Measurements from ENCODE around the gene SUMF1. TPM values are rescaled to one million over a fixed set of nuclear protein-coding genes. Genes with fewer than 3 reads are reported as not detected.
"Not testable (repeated sequence)": the region's sequence is repeated elsewhere in the genome, so short reads cannot be mapped to it uniquely, and the experiment has no call there.

Gene SUMF1
- total RNA-seq, 1 donor = 94.5 TPM

DNA sequence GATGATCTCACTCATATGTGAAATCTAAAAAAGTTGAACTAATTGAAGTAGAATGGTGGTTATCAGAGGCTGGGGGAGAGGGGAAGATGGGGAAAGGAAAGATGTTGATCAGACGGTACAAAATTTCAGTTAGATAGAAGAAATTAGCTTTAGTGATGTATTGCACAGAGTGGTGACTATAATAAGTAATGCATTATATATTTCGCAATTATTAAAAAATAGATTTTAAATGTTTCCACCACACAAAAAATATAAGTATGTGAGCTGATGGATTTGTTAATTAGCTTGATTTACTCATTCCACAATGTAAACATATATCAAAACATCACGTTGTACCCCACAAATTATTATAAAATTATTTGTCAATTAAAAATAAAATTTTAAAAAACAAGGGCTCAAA is 8.1 kb downstream of the SUMF1 start:
- Histone ChIP-seq H3K4me1 (ENCODE audit: insufficient read depth, low read length) (no peaks in the 10 kb centered on the region), H3K4me3 (ENCODE audit: insufficient read depth, low read length) (no peak overlapping the region), H3K4me2 (ENCODE audit: insufficient read depth, low read length) (no peak overlapping the region), H3K36me3 (ENCODE audit: insufficient read depth, low read length) (no peaks in the 10 kb centered on the region), H3K9me3 (ENCODE audit: low read depth, low read length) (no peaks in the 10 kb centered on the region), H2AFZ (ENCODE audit: low read length) (no peak overlapping the region), H3K79me2 (ENCODE audit: insufficient read depth, low read length) (peaks cover 2% of the 10 kb centered on the region), H3K27ac (ENCODE audit: low read depth, low read length) (no peak overlapping the region), H4K20me1 (ENCODE audit: insufficient read depth, low read length) (no peaks in the 10 kb centered on the region), H3K27me3 (ENCODE audit: insufficient read depth, low read length) (no peaks in the 10 kb centered on the region)
- DNase-seq (ENCODE audit: insufficient read length, low spot score, missing footprints) = no peak
- TF ChIP-seq, protein P1, sequence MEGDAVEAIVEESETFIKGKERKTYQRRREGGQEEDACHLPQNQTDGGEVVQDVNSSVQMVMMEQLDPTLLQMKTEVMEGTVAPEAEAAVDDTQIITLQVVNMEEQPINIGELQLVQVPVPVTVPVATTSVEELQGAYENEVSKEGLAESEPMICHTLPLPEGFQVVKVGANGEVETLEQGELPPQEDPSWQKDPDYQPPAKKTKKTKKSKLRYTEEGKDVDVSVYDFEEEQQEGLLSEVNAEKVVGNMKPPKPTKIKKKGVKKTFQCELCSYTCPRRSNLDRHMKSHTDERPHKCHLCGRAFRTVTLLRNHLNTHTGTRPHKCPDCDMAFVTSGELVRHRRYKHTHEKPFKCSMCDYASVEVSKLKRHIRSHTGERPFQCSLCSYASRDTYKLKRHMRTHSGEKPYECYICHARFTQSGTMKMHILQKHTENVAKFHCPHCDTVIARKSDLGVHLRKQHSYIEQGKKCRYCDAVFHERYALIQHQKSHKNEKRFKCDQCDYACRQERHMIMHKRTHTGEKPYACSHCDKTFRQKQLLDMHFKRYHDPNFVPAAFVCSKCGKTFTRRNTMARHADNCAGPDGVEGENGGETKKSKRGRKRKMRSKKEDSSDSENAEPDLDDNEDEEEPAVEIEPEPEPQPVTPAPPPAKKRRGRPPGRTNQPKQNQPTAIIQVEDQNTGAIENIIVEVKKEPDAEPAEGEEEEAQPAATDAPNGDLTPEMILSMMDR (IDR thresholded peaks at IDR 0.05; ENCODE audit: extremely low read depth, low read depth, low read length) = no peak

DNA sequence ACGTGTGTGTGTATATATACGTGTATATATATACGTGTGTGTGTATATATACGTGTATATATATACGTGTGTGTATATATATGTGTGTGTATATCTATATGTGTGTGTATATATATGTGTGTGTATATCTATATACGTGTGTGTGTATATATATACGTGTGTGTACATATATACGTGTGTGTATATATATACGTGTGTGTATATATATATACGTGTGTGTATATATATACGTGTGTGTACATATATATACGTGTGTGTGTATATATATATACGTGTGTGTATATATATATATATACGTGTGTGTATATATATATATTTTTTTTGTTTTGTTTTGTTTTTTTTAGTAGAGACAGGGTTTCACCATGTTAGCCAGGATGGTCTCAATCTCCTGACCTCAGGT is 10.3 kb downstream of the SUMF1 start:
- not testable (repeated sequence) for DNase-seq (ENCODE audit: insufficient read length, low spot score, missing footprints); H3K9me3 ChIP-seq (ENCODE audit: low read depth, low read length); H3K4me2 ChIP-seq (ENCODE audit: insufficient read depth, low read length); H4K20me1 ChIP-seq (ENCODE audit: insufficient read depth, low read length); H3K79me2 ChIP-seq (ENCODE audit: insufficient read depth, low read length); H3K4me3 ChIP-seq (ENCODE audit: insufficient read depth, low read length); H3K27me3 ChIP-seq (ENCODE audit: insufficient read depth, low read length); H3K36me3 ChIP-seq (ENCODE audit: insufficient read depth, low read length); H3K27ac ChIP-seq (ENCODE audit: low read depth, low read length); H3K4me1 ChIP-seq (ENCODE audit: insufficient read depth, low read length); H2AFZ ChIP-seq (ENCODE audit: low read length)

DNA sequence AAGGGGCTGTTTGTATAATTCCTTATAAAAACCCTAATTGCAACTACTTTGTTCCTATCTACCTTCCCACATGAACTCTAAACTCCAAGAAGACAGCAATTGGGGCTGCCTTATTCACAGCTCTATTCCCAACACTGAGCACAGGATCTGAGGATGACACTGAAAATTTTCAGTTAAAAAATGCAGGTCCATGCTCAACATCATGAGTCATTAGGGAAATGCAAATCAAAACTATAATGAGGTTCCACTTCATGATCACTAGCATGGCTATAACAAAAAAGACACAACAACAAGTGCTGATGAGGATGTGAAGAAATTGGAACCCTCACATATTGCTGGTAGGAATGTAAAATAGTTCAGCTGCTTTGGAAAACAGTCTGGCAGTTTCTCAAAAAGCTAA is 12.9 kb downstream of the SUMF1 start:
- DNase-seq (ENCODE audit: insufficient read length, low spot score, missing footprints) = no peak
- no peak overlapping the region for H3K4me2 ChIP-seq (ENCODE audit: insufficient read depth, low read length)
- no peak overlapping the region for H2AFZ ChIP-seq (ENCODE audit: low read length)
- H4K20me1 ChIP-seq (ENCODE audit: insufficient read depth, low read length) = no peaks in the 10 kb centered on the region
- TF ChIP-seq, protein P1 (IDR thresholded peaks at IDR 0.05; ENCODE audit: extremely low read depth, low read depth, low read length) = no peak
- H3K27ac ChIP-seq (ENCODE audit: low read depth, low read length) = no peak overlapping the region
- H3K79me2 ChIP-seq (ENCODE audit: insufficient read depth, low read length) = peaks cover 2% of the 10 kb centered on the region
- H3K4me3 ChIP-seq (ENCODE audit: insufficient read depth, low read length) = no peak overlapping the region
- H3K27me3 ChIP-seq (ENCODE audit: insufficient read depth, low read length) = no peaks in the 10 kb centered on the region
- H3K9me3 ChIP-seq (ENCODE audit: low read depth, low read length) = no peaks in the 10 kb centered on the region
- H3K36me3 ChIP-seq (ENCODE audit: insufficient read depth, low read length) = no peaks in the 10 kb centered on the region
- no peaks in the 10 kb centered on the region for H3K4me1 ChIP-seq (ENCODE audit: insufficient read depth, low read length)

DNA sequence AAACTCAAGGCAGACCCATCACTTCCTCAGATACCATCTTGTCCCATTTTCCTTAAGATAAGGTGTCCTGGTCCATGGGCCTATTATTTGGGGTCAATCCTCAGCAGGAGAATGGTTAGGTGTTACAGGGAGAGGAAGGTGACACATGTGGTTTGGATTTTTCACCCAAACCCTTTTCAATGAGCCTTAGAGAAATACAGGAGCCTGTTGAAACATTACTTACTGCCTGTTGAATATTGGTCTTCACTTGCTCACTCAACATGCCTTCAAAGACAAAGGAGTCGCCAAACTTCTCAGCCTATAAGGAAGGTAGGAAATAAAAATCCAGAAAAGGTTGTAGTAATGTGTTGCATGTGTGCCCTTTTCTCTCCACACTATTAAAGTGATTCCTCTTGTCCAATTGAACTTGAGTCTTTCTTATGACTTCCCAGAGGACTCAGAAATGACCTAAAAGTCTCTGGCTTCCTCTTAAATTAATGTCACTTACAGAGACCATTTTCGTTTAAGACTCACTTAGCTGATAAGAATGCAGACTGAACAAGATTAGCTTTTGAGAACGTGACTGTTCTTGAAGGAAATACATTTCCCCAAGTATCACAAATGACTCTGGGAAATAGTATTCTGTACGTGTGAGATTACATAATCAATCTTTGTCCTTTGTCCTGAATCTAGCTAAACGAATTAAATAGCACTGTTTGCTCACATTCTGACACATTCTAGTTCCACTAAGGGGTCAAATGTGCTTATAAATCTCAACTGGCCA is 17.8 kb downstream of the SUMF1 start:
- Histone ChIP-seq H3K4me2 (ENCODE audit: insufficient read depth, low read length) (no peak overlapping the region), H3K79me2 (ENCODE audit: insufficient read depth, low read length) (no peaks in the 10 kb centered on the region), H3K4me3 (ENCODE audit: insufficient read depth, low read length) (no peak overlapping the region), H3K9me3 (ENCODE audit: low read depth, low read length) (no peaks in the 10 kb centered on the region), H3K27me3 (ENCODE audit: insufficient read depth, low read length) (no peaks in the 10 kb centered on the region), H2AFZ (ENCODE audit: low read length) (no peak overlapping the region), H3K4me1 (ENCODE audit: insufficient read depth, low read length) (no peaks in the 10 kb centered on the region), H3K27ac (ENCODE audit: low read depth, low read length) (no peak overlapping the region), H3K36me3 (ENCODE audit: insufficient read depth, low read length) (peaks cover 2% of the 10 kb centered on the region), H4K20me1 (ENCODE audit: insufficient read depth, low read length) (no peaks in the 10 kb centered on the region)
- TF ChIP-seq, protein P1 (IDR thresholded peaks at IDR 0.05; ENCODE audit: extremely low read depth, low read depth, low read length) = no peak
- no peak for DNase-seq (ENCODE audit: insufficient read length, low spot score, missing footprints)
